Measurements from ENCODE around the gene AP2B1. TPM values are rescaled to one million over a fixed set of nuclear protein-coding genes. Genes with fewer than 3 reads are reported as not detected.
"Not testable (repeated sequence)": the region's sequence is repeated elsewhere in the genome, so short reads cannot be mapped to it uniquely, and the experiment has no call there.

AP2B1 gene
- total and polyA plus RNA-seq, 3 experiments from 2014 or later = 67.9 to 178 (median 163) TPM

- H3K4me1 ChIP-seq (ENCODE audit: insufficient read depth, low read length); H3K27me3 ChIP-seq (ENCODE audit: insufficient read depth, low read length, poor library complexity, severe bottlenecking); H3K36me3 ChIP-seq (ENCODE audit: insufficient read depth, low read length); POLR2A ChIA-PET; DNase-seq; H3K9me3 ChIP-seq (ENCODE audit: low read length); H3K4me3 Mint-ChIP-seq; H3K9me3 Mint-ChIP-seq; H3K27ac ChIP-seq (ENCODE audit: low read depth, low read length); H3K27me3 Mint-ChIP-seq; H3K4me3 ChIP-seq (ENCODE audit: low read length): not testable (repeated sequence)
- Mint-ChIP-seq H3K36me3 (peaks cover 9 to 66% (median 11%) of the 10 kb centered on the region in 3 donors), H3K27ac (peak overlapping the region in 2 of 8 donors; percentile 29 to 33), H3K4me1 (peaks cover 7 to 32% (median 12%) of the 10 kb centered on the region in 3 donors)
- CTCF ChIA-PET = interaction anchor here (1.1 kb wide), 1 partner anchor 61 kb away, joined by 4 read pairs; no protein-coding TSS in a partner anchor
These were observed 116.2 kb downstream of the AP2B1 start for GRCh38 chr17:35703308-35703707.

- Histone ChIP-seq H3K27ac (ENCODE audit: low read depth, low read length) (no peak overlapping the region), H3K9me3 (ENCODE audit: low read length) (no peaks in the 10 kb centered on the region), H3K36me3 (ENCODE audit: insufficient read depth, low read length) (peaks cover 1% of the 10 kb centered on the region), H3K27me3 (ENCODE audit: insufficient read depth, low read length, poor library complexity, severe bottlenecking) (no peaks in the 10 kb centered on the region), H3K4me3 (ENCODE audit: low read length) (no peak overlapping the region), H3K4me1 (ENCODE audit: insufficient read depth, low read length) (peaks cover 6% of the 10 kb centered on the region)
- Mint-ChIP-seq H3K9me3 (peaks cover 0 to 3% (median 0%) of the 10 kb centered on the region in 5 donors), H3K36me3 (peaks cover 9 to 71% (median 16%) of the 10 kb centered on the region in 3 donors), H3K27me3 (no peaks in the 10 kb centered on the region), H3K4me1 (peaks cover 15 to 40% (median 17%) of the 10 kb centered on the region in 3 donors), H3K4me3 (no peak overlapping the region), H3K27ac (no peak overlapping the region)
- POLR2A ChIA-PET = no interaction called here
- CTCF ChIA-PET = no interaction called here
- no peak for DNase-seq
These were observed 118.1 kb downstream of the AP2B1 start for GRCh38 chr17:35705230-35705629.

DNA sequence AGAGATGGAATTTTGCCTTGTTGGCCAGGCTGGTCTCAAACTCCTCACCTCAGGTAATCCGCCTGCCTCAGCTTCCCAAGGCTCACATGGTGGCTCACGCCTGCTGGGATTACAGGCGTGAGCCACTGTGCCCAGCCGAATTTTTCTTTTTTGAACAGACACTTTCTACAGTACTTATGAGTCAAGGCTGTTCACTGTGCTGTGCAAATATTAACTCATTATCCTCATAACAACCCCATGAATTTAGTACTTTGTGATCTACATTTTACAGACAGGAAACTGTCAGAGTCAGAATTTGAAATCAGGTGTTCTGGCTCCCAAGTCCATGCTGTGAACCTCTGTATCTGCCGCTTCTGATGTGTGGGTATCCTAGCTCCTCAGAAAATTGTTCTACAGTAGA lies 118.6 kb downstream of the AP2B1 start:
- Histone ChIP-seq H3K27me3 (ENCODE audit: insufficient read depth, low read length, poor library complexity, severe bottlenecking) (no peaks in the 10 kb centered on the region), H3K4me1 (ENCODE audit: insufficient read depth, low read length) (peaks cover 6% of the 10 kb centered on the region), H3K4me3 (ENCODE audit: low read length) (no peak overlapping the region), H3K27ac (ENCODE audit: low read depth, low read length) (no peak overlapping the region), H3K36me3 (ENCODE audit: insufficient read depth, low read length) (peaks cover 6% of the 10 kb centered on the region), H3K9me3 (ENCODE audit: low read length) (no peaks in the 10 kb centered on the region)
- ChIA-PET CTCF (no interaction called here), POLR2A (no interaction called here)
- H3K27ac Mint-ChIP-seq = peak overlapping the region in 4 of 8 donors; percentile 18 to 78 (median 38)
- peaks cover 9 to 73% (median 20%) of the 10 kb centered on the region in 3 donors for H3K36me3 Mint-ChIP-seq
- DNase-seq = no peak
- H3K4me1 Mint-ChIP-seq = peaks cover 15 to 40% (median 17%) of the 10 kb centered on the region in 3 donors
- no peak overlapping the region for H3K4me3 Mint-ChIP-seq
- no peaks in the 10 kb centered on the region for H3K27me3 Mint-ChIP-seq
- peaks cover 0 to 3% (median 0%) of the 10 kb centered on the region in 5 donors for H3K9me3 Mint-ChIP-seq

- Histone ChIP-seq H3K27ac (ENCODE audit: low read depth, low read length) (no peak overlapping the region), H3K27me3 (ENCODE audit: insufficient read depth, low read length, poor library complexity, severe bottlenecking) (no peaks in the 10 kb centered on the region), H3K9me3 (ENCODE audit: low read length) (no peaks in the 10 kb centered on the region), H3K4me1 (ENCODE audit: insufficient read depth, low read length) (peaks cover 18% of the 10 kb centered on the region), H3K36me3 (ENCODE audit: insufficient read depth, low read length) (peaks cover 11% of the 10 kb centered on the region), H3K4me3 (ENCODE audit: low read length) (no peak overlapping the region)
- POLR2A ChIA-PET = no interaction called here
- CTCF ChIA-PET = no interaction called here
- DNase-seq = no peak
- H3K9me3 Mint-ChIP-seq = no peaks in the 10 kb centered on the region
- peak overlapping the region in 1 of 8 donors; percentile 6 for H3K27ac Mint-ChIP-seq
- H3K36me3 Mint-ChIP-seq = peaks cover 0 to 68% (median 23%) of the 10 kb centered on the region in 3 donors
- H3K27me3 Mint-ChIP-seq = no peaks in the 10 kb centered on the region
- H3K4me3 Mint-ChIP-seq = no peak overlapping the region
- peaks cover 16 to 35% (median 21%) of the 10 kb centered on the region in 3 donors for H3K4me1 Mint-ChIP-seq
These were observed 121.0 kb downstream of the AP2B1 start for GRCh38 chr17:35708149-35708548.

DNA sequence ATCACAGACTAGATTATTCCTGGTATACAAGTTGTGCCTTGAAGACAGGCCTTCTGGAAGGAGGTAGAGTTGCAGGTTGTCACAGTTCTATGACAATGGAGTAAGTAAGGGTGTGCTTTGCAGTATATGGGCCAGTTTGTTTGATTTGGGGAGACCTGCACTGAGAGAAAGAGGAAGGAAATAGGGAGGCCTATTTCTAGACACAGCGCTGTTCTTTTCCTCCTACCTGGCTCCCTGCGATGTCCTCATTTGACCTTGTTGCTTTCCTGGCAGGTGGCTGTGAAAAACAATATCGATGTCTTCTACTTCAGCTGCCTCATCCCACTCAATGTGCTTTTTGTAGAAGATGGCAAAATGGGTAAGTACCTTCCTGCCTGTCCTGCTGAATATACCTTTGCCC lies 121.8 kb downstream of the AP2B1 start:
- Mint-ChIP-seq H3K4me1 (peaks cover 16 to 34% (median 21%) of the 10 kb centered on the region in 3 donors), H3K4me3 (no peak overlapping the region), H3K27me3 (no peaks in the 10 kb centered on the region), H3K36me3 (peaks cover 0 to 64% (median 22%) of the 10 kb centered on the region in 3 donors), H3K9me3 (no peaks in the 10 kb centered on the region), H3K27ac (peak overlapping the region in 2 of 8 donors; percentile 18 to 38)
- ChIA-PET CTCF (interaction anchor here (1.2 kb wide), 1 partner anchor 55 kb away, joined by 3 read pairs; no protein-coding TSS in a partner anchor), POLR2A (no interaction called here)
- no peak overlapping the region for H3K4me3 ChIP-seq (ENCODE audit: low read length)
- no peak for DNase-seq
- no peaks in the 10 kb centered on the region for H3K27me3 ChIP-seq (ENCODE audit: insufficient read depth, low read length, poor library complexity, severe bottlenecking)
- H3K4me1 ChIP-seq (ENCODE audit: insufficient read depth, low read length) = peaks cover 26% of the 10 kb centered on the region
- H3K9me3 ChIP-seq (ENCODE audit: low read length) = no peaks in the 10 kb centered on the region
- H3K27ac ChIP-seq (ENCODE audit: low read depth, low read length) = no peak overlapping the region
- H3K36me3 ChIP-seq (ENCODE audit: insufficient read depth, low read length) = peaks cover 11% of the 10 kb centered on the region

DNA sequence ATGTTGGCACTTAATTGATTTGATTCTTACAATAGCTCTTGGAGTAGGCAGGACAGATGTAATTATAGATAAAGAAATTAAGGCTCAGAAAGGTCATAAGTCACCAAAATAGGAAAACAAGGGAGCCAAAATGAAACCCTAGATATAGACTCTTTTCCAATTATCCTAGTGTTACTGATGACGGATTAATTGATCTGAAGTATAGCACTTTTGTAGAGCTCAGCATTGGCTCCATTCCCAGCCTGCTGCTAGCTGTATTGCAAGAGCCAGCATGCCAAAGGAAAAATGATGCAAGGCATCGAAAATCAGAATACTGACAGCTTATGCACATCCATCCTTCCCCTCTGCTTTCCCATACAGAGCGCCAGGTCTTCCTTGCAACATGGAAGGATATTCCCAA lies 122.8 kb downstream of the AP2B1 start:
- no peak overlapping the region for H3K27ac ChIP-seq (ENCODE audit: low read depth, low read length)
- POLR2A ChIA-PET = no interaction called here

GRCh38 chr17:35710950-35711349 lies 123.8 kb downstream of the AP2B1 start:
- POLR2A ChIA-PET = no interaction called here
- H3K36me3 ChIP-seq (ENCODE audit: insufficient read depth, low read length) = peaks cover 15% of the 10 kb centered on the region

More for the DNA sequence above, 122.8 kb downstream of the AP2B1 start:
- Mint-ChIP-seq H3K9me3 (no peaks in the 10 kb centered on the region), H3K4me3 (no peak overlapping the region), H3K36me3 (peaks cover 0 to 58% (median 22%) of the 10 kb centered on the region in 3 donors), H3K27ac (no peak overlapping the region), H3K4me1 (peaks cover 15 to 28% (median 21%) of the 10 kb centered on the region in 3 donors), H3K27me3 (no peaks in the 10 kb centered on the region)
- no peak overlapping the region for H3K4me3 ChIP-seq (ENCODE audit: low read length)
- DNase-seq = no peak
- H3K9me3 ChIP-seq (ENCODE audit: low read length) = no peaks in the 10 kb centered on the region
- CTCF ChIA-PET = interaction anchor here (1.2 kb wide), 1 partner anchor 54 kb away, joined by 3 read pairs; no protein-coding TSS in a partner anchor
- H3K36me3 ChIP-seq (ENCODE audit: insufficient read depth, low read length) = peaks cover 11% of the 10 kb centered on the region
- H3K27me3 ChIP-seq (ENCODE audit: insufficient read depth, low read length, poor library complexity, severe bottlenecking) = no peaks in the 10 kb centered on the region
- peaks cover 26% of the 10 kb centered on the region for H3K4me1 ChIP-seq (ENCODE audit: insufficient read depth, low read length)

DNA sequence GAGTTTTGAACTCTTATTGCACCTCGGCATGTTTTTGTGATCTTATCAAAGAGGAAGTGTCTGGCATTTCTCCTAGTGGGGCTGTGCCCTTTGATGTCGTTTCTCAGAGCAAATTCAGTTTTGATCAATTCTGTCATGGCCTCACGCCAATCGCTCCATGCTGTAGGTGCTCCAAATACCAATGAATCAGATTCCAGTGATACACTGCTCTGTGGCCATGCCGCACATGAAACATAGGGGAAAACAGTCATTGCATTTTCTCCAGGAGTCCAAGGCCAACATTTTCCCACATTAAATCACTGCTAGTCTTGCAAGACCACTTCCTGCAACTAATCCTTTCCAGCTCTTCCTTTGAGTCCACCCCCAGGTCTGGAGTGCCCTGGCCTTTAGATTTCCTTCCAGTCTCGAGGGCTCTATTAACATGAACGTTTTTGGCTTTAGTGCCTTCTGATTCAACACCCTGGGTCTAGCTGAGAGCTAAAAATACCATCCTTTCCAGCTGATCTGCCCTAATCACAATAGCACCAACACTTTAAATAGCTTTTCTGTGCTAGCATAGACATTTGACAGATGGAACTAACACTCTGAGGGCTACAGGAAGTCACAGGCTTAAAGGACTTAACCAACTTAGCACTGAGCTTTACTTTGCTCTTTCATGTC lies 126.1 kb downstream of the AP2B1 start:
- peaks cover 26% of the 10 kb centered on the region for H3K4me1 ChIP-seq (ENCODE audit: insufficient read depth, low read length)
- no peak overlapping the region for H3K4me3 ChIP-seq (ENCODE audit: low read length)
- H3K4me1 Mint-ChIP-seq = peaks cover 7 to 14% (median 7%) of the 10 kb centered on the region in 3 donors
- no peak for DNase-seq
- no peaks in the 10 kb centered on the region for H3K9me3 Mint-ChIP-seq
- peaks cover 23% of the 10 kb centered on the region for H3K36me3 ChIP-seq (ENCODE audit: insufficient read depth, low read length)
- no peak overlapping the region for H3K4me3 Mint-ChIP-seq
- no peaks in the 10 kb centered on the region for H3K9me3 ChIP-seq (ENCODE audit: low read length)
- H3K36me3 Mint-ChIP-seq = peaks cover 3 to 37% (median 30%) of the 10 kb centered on the region in 3 donors
- ChIA-PET POLR2A (no interaction called here), CTCF (interaction anchor here (1.1 to 1.3 kb wide), 2 partner anchors 50 to 95 kb away, joined by 3 to 4 read pairs; no protein-coding TSS in a partner anchor)
- H3K27me3 Mint-ChIP-seq = no peaks in the 10 kb centered on the region
- no peaks in the 10 kb centered on the region for H3K27me3 ChIP-seq (ENCODE audit: insufficient read depth, low read length, poor library complexity, severe bottlenecking)
- no peak overlapping the region for H3K27ac Mint-ChIP-seq
- no peak overlapping the region for H3K27ac ChIP-seq (ENCODE audit: low read depth, low read length)

More at GRCh38 chr17:35710950-35711349, 123.8 kb downstream of the AP2B1 start:
- H3K4me1 ChIP-seq (ENCODE audit: insufficient read depth, low read length) = peaks cover 26% of the 10 kb centered on the region
- no peak for DNase-seq
- Mint-ChIP-seq H3K27me3 (no peaks in the 10 kb centered on the region), H3K27ac (peak overlapping the region in 2 of 8 donors; percentile 3 to 14), H3K4me1 (peaks cover 13 to 22% (median 19%) of the 10 kb centered on the region in 3 donors), H3K9me3 (no peaks in the 10 kb centered on the region), H3K4me3 (no peak overlapping the region), H3K36me3 (peaks cover 0 to 50% (median 22%) of the 10 kb centered on the region in 3 donors)
- no peak overlapping the region for H3K4me3 ChIP-seq (ENCODE audit: low read length)
- H3K27me3 ChIP-seq (ENCODE audit: insufficient read depth, low read length, poor library complexity, severe bottlenecking) = no peaks in the 10 kb centered on the region
- H3K27ac ChIP-seq (ENCODE audit: low read depth, low read length) = no peak overlapping the region
- H3K9me3 ChIP-seq (ENCODE audit: low read length) = no peaks in the 10 kb centered on the region
- CTCF ChIA-PET = interaction anchor here (1.7 kb wide), 1 partner anchor 36 kb away, joined by 4 read pairs; no protein-coding TSS in a partner anchor
